ENCODE measurements around the gene RARS2.

The RARS2 gene

GRCh38 chr6:87472525-87473418 is 117.0 kb downstream of the RARS2 start, which contains the start of gene SLC35A1 (continued):
- TF ChIP-seq GLIS2 (tag by site-specific recombination; IDR thresholded peaks at IDR 0.05), result peak; percentile 100
- TF ChIP-seq ZNF133 (tag by site-specific recombination; IDR thresholded peaks at IDR 0.05), result no peak; the same call in 1 of the 2 replicates
- TF ChIP-seq ZNF555 (tag by site-specific recombination; conservative IDR thresholded peaks at IDR 0.05), result no peak
- TF ChIP-seq GLI2 (tag by site-specific recombination; IDR thresholded peaks at IDR 0.05; ENCODE audit: borderline replicate concordance, low read depth), result no peak
- 0 out of 2 replicates have a peak, but pooled peaks have one; percentile 4 for TF ChIP-seq ZNF280D (tag by site-specific recombination; IDR thresholded peaks at IDR 0.05)
- TF ChIP-seq PRDM1 (tag by site-specific recombination; IDR thresholded peaks at IDR 0.05), result no peak
- TF ChIP-seq YY1 (tag by site-specific recombination; IDR thresholded peaks at IDR 0.05), result peak; percentile 74; the same call in 1 of the 2 replicates
- no peak for TF ChIP-seq ZBTB1 (tag by site-specific recombination; IDR thresholded peaks at IDR 0.05)
- TF ChIP-seq ZNF311 (tag by site-specific recombination; IDR thresholded peaks at IDR 0.05; ENCODE audit: borderline replicate concordance), result no peak
- TF ChIP-seq ZBTB6 (tag by site-specific recombination; IDR thresholded peaks at IDR 0.05), result peak; percentile 8; the same call in 1 of the 2 replicates
- TF ChIP-seq ZNF214 (tag by site-specific recombination; IDR thresholded peaks at IDR 0.05; ENCODE audit: borderline replicate concordance), result no peak
- no peak for TF ChIP-seq ZNF776 (tag by site-specific recombination; IDR thresholded peaks at IDR 0.05; ENCODE audit: borderline replicate concordance)
- no peak for TF ChIP-seq ZNF549 (tag by site-specific recombination; IDR thresholded peaks at IDR 0.05)
- no peak for TF ChIP-seq ZNF266 (tag by site-specific recombination; IDR thresholded peaks at IDR 0.05; ENCODE audit: low read depth)
- no peak for TF ChIP-seq AEBP2 (tag by site-specific recombination; IDR thresholded peaks at IDR 0.05; ENCODE audit: borderline replicate concordance)
- no peak for TF ChIP-seq ZNF19 (tag by site-specific recombination; IDR thresholded peaks at IDR 0.05; ENCODE audit: low read depth)
- TF ChIP-seq HOXA7 (CRISPR knock-in tag; IDR thresholded peaks at IDR 0.05; ENCODE audit: borderline replicate concordance), result no peak
- TF ChIP-seq ZFP37 (tag by site-specific recombination; IDR thresholded peaks at IDR 0.05), result peak; percentile 94; the same call in 1 of the 2 replicates
- TF ChIP-seq PRDM6 (tag by site-specific recombination; IDR thresholded peaks at IDR 0.05), result no peak
- peak; percentile 70; the same call in 1 of the 2 replicates for TF ChIP-seq INSM2 (tag by site-specific recombination; IDR thresholded peaks at IDR 0.05)
- TF ChIP-seq ZBTB10 (tag by site-specific recombination; IDR thresholded peaks at IDR 0.05), result peak; percentile 95
- TF ChIP-seq SCRT1 (tag by site-specific recombination; IDR thresholded peaks at IDR 0.05; ENCODE audit: borderline replicate concordance), result no peak
- peak; percentile 30; the same call in 1 of the 2 replicates for TF ChIP-seq ZNF341 (tag by site-specific recombination; IDR thresholded peaks at IDR 0.05; ENCODE audit: low read depth)
- no peak for TF ChIP-seq ZNF701 (tag by site-specific recombination; IDR thresholded peaks at IDR 0.05)
- TF ChIP-seq ZNF184 (tag by site-specific recombination; IDR thresholded peaks at IDR 0.05), result 0 out of 2 replicates have a peak, but pooled peaks have one; percentile 10
